GM12891 (cell line): Measurements from ENCODE around the gene NMU.

Experiments used
- POLR2A ChIP-seq: IDR thresholded peaks from 2 replicates; pipeline ENCODE4 v1.6.1; 2011; ENCODE audit warnings: low read depth, low read length, control low read depth
- TAF1 ChIP-seq: IDR thresholded peaks from 2 replicates; pipeline ENCODE4 v1.6.1; 2011; ENCODE audit warnings: low read depth, low read length, control low read depth

DNA sequence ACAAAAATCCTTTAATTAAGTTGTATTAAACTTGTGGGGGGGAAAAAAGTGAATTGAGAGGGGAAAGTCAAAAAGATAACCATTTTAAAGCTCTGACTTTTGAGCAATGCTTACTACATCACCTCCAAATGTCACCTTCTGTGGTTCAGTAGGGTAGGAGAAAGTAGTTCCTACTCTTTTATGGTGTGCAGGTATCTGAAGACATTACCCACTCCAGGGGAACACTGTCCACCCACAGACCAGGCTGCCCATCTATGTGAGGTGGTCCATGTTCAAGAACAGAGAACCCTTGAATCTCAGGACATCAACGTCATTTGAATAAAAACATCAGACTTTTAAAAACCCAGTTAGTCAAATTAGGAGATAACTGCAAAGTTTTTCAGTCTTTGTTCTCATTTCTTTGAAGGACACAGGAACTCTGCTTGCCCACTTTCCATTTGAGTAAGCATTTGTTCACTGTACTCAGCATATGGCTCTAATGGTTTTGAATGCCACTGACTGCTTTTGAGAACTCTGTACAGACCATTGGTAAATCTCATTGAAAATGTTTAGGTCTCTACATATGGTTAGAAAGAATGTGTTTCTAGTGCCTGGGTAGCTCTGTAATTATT, 18.4 kb downstream of the NMU start:
- no peak for TF ChIP-seq POLR2A
- no peak for TF ChIP-seq TAF1
